Esophagus muscularis mucosa (tissue), 4 donors: ENCODE results near the gene DDHD1. TPM values are rescaled to one million over a fixed set of nuclear protein-coding genes. Genes with fewer than 3 reads are reported as not detected.

Experiments
- DNase-seq: peaks from one replicate; pipeline ENCODE4 v3.0.0-alpha.2; 2017; ENCODE audit errors: extremely low spot score
- H3K27ac ChIP-seq, 4 donors: fragments of 200-600 bp; sonication (generic); replicated peaks in 1 of 4; 1 replicate in 3 of 4; 2 replicates in 1 of 4; pipeline ENCODE4 v1.5.1; 2016 to 2019; ENCODE audit warnings: mild to moderate bottlenecking in 1 of 4
- H3K27me3 ChIP-seq, 4 donors: fragments of 200-600 bp; sonication (generic); one replicate each; pipeline versions ENCODE4 v1.5.1 to v1.6.0; 2016 to 2019
- H3K36me3 ChIP-seq, 4 donors: fragments of 200-600 bp; sonication (generic); one replicate each; pipeline ENCODE4 v1.5.1; 2016 to 2019
- H3K4me1 ChIP-seq, 4 donors: fragments of 200-600 bp; sonication (generic); one replicate each; pipeline ENCODE4 v1.5.1; 2016 to 2019
- H3K4me3 ChIP-seq, 4 donors: fragments of 200-600 bp; sonication (generic); 1 replicate in 2 of 4; 2 replicates in 2 of 4; pipeline ENCODE4 v1.5.1; 2016 to 2019; ENCODE audit warnings: mild to moderate bottlenecking in 4 of 4, moderate library complexity in 1 of 4
- H3K9me3 ChIP-seq, 4 donors: fragments of 200-600 bp; sonication (generic); 1 replicate in 3 of 4; 2 replicates in 1 of 4; pipeline ENCODE4 v1.5.1; 2016 to 2019
- EP300 ChIP-seq: sonication (generic); formaldehyde crosslinking; IDR thresholded peaks from one replicate; pipeline ENCODE4 v1.6.1; 2017; ENCODE audit warnings: antibody characterized with exemption
- POLR2A ChIP-seq: fragments of 450-650 bp; IDR thresholded peaks from one replicate; pipeline ENCODE4 v1.6.1; 2017; ENCODE audit warnings: antibody characterized with exemption, moderate library complexity, mild to moderate bottlenecking, low read depth
- POLR2AphosphoS5 ChIP-seq, 2 donors: sonication (generic); formaldehyde crosslinking; IDR thresholded peaks; one replicate each; pipeline ENCODE4 v1.6.1; 2017; ENCODE audit warnings: antibody characterized with exemption in 2 of 2
- WGBS: methylation state at CpG from one replicate; pipeline ENCODE4 v1.1.5; 2018; 5-methylcytosine and 5-hydroxymethylcytosine counted together
- intact Hi-C: fragments of 100-400 bp; cut with DNase I; formaldehyde crosslinking; loops from one replicate; pipeline ENCODE4 v1.15.1; 2023
- total RNA-seq, 4 donors: library from RNA; depleted of rRNA; stranded (reverse); fragments of >200 nt; gene quantifications; one replicate each; pipeline versions ENCODE4 v1.1.0 to v1.2.1, GENCODE V29; 2016
- TF ChIP-seq, protein P1 (sequence below), 3 experiments: fragments of 200-600 bp in 2 of 3; fragments of 450-650 bp in 1 of 3; sonication (generic) in 2 of 3; IDR thresholded peaks; one replicate each; pipeline ENCODE4 v1.5.1; 2017 to 2019; ENCODE audit warnings: antibody characterized with exemption in 3 of 3, mild to moderate bottlenecking in 2 of 3, moderate library complexity in 1 of 3

Gene DDHD1
- total RNA-seq, 4 donors from 2014 or later: 15.4 to 19.9 (median 16.2) TPM

DNA sequence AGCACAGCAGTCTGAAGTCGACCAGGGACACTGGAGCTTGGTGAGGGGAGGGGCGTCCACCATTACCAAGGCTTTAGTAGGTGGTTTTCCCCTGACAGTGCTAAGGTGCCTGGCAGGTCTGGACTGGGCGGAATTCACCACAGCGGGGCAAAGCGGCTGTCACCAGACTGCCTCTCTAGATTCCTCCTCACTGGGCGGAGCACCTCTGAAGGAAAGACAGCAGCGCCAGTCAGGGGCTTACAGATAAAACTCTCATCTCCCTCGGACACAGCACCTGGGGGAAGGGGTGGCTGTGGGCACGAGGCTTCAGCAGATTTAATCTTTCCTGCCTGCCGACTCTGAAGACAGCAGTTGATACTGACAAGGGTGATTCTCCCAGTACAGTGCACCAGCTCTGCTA is 39.1 kb downstream of the DDHD1 start:
- Histone ChIP-seq H3K4me1 (no peaks in the 10 kb centered on the region), H3K27ac (no peak overlapping the region), H3K27me3 (no peaks in the 10 kb centered on the region), H3K4me3 (no peak overlapping the region), H3K9me3 (no peaks in the 10 kb centered on the region), H3K36me3 (no peaks in the 10 kb centered on the region)
- no peak for DNase-seq
- intact Hi-C loops: no loop called here
- TF ChIP-seq, protein P1, sequence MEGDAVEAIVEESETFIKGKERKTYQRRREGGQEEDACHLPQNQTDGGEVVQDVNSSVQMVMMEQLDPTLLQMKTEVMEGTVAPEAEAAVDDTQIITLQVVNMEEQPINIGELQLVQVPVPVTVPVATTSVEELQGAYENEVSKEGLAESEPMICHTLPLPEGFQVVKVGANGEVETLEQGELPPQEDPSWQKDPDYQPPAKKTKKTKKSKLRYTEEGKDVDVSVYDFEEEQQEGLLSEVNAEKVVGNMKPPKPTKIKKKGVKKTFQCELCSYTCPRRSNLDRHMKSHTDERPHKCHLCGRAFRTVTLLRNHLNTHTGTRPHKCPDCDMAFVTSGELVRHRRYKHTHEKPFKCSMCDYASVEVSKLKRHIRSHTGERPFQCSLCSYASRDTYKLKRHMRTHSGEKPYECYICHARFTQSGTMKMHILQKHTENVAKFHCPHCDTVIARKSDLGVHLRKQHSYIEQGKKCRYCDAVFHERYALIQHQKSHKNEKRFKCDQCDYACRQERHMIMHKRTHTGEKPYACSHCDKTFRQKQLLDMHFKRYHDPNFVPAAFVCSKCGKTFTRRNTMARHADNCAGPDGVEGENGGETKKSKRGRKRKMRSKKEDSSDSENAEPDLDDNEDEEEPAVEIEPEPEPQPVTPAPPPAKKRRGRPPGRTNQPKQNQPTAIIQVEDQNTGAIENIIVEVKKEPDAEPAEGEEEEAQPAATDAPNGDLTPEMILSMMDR (IDR thresholded peaks at IDR 0.05): no peak
- TF ChIP-seq POLR2A (no peak), EP300 (no peak), POLR2AphosphoS5 (IDR thresholded peaks at IDR 0.05) (no peak)
- 92% methylated on average over 10 of the region's 10 CpGs for WGBS

DNA sequence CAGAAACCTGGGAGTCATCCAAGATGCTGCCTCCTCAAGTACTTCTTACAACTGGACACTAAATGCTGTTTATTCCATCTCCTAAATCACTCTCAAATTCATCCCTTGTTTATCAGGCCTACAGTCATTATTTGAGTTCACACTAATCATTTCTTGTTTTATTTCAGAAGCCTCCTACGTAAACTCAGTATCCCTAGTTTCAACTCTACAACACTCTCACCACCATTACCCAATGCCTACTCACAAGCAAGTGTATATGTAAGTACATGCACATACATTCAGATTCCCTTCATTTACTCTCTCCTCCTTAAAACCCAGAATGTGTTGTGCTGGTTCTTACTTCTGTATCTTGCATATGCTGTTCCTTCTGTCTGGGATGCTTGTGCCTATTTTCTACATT is 43.0 kb downstream of the DDHD1 start:
- WGBS: 97% methylated on average over 1 of the region's 1 CpG

DNA sequence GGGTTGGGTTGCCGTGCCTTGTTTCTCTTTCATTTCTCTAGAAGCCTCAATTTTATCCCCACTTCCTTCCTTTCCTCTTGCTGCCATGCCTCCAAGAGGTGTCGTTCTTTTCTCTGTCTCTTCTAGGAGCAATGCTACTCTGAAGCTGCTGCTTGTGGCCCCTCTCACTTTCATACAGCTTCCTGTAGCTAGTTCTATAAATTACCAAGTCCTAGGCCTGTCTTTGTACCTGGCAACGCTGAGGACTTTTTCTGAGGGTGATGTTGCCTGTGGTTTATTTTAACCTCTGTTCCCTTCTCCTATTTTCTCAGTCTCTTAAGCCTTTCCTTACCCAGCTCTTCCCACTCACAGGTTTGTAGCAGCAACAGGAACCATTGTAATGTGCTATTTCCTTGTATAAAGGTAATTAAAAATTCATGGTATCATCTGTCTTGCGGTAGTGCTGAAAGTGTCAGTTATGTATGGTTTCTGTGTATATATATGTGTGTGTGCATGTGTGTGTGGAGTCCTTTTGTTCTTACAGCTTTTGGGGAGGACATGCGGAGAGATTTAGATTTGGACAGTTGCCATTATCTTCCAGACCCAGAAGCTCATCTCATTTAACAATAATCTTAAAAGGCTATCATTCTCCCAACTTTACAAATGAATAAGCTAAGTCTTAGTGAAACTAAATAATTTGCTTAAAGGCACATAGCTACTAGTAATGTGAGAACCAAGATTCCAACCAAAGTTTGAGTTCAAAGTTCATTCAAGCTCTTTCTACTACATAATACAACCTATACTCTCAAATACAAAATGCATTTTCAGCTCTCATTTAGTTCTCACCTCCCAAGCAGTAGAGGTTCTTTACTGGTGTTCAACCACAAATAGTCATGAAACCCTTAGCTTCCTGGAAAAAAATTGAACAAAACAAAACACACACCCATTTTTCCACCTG is 43.8 kb downstream of the DDHD1 start:
- TF ChIP-seq POLR2AphosphoS5 (IDR thresholded peaks at IDR 0.05) (no peak), EP300 (no peak), POLR2A (no peak)
- TF ChIP-seq, protein P1 (IDR thresholded peaks at IDR 0.05): no peak
- intact Hi-C loops: no loop called here
- H3K27me3 ChIP-seq: no peaks in the 10 kb centered on the region
- H3K9me3 ChIP-seq: peaks cover 0 to 13% (median 5%) of the 10 kb centered on the region in 4 donors
- peak overlapping the region in 3 of 4 donors; percentile 11 to 19 (median 13) for H3K4me3 ChIP-seq
- no peaks in the 10 kb centered on the region for H3K36me3 ChIP-seq
- WGBS: 72% methylated on average over 5 of the region's 5 CpGs
- no peak for DNase-seq
- H3K27ac ChIP-seq: no peak overlapping the region
- no peaks in the 10 kb centered on the region for H3K4me1 ChIP-seq

More for the DNA sequence above, 43.0 kb downstream of the DDHD1 start:
- no peaks in the 10 kb centered on the region for H3K4me1 ChIP-seq
- peaks cover 0 to 13% (median 5%) of the 10 kb centered on the region in 4 donors for H3K9me3 ChIP-seq
- H3K27ac ChIP-seq: no peak overlapping the region
- H3K4me3 ChIP-seq: no peak overlapping the region
- no peaks in the 10 kb centered on the region for H3K27me3 ChIP-seq
- intact Hi-C loops: no loop called here
- H3K36me3 ChIP-seq: no peaks in the 10 kb centered on the region
- no peak for TF ChIP-seq EP300
- TF ChIP-seq POLR2AphosphoS5 (IDR thresholded peaks at IDR 0.05): no peak
- TF ChIP-seq, protein P1 (IDR thresholded peaks at IDR 0.05): no peak
- TF ChIP-seq POLR2A: no peak
- no peak for DNase-seq

DNA sequence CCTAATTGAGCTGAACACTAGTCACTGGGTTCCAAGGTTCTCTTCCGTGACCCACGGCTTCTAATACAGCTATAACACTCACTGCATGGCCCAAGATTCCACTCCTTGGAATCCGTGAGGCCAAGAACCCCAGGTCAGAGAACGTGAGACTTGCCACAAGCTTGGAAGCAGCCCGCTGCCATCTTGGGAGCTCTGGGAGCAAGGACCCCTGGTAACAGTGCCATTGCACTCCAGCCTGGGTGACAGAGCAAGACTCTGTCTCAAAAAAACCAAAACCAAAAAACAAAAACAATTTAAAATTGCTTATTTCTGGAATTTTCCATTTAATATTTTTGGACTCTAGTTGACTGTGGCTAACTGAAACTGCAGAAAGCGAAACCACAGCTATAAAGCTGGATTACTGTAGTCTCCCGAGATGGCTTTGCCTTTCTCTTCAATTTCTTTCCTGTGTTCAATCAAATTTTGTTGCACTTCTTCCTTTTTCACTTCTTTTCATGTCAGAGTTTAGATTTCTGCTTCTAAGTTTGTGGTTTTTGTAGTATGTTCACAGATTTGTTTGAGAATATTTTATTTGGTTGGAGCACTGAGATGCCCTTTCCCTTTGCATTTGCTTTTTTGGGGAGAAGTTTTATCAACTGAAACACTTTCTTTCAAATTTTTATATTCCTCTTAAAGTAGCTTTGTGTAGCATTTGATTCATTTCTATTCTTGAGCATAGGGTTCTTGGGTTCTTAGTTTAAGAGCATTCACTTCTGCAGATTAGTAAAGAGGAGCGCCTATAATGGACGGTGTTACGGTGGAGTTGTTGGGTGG is 44.6 kb downstream of the DDHD1 start:
- intact Hi-C loops: no loop called here
- no peak for DNase-seq
- TF ChIP-seq POLR2A (no peak), POLR2AphosphoS5 (IDR thresholded peaks at IDR 0.05) (no peak), EP300 (no peak)
- TF ChIP-seq, protein P1 (IDR thresholded peaks at IDR 0.05): no peak
- no peaks in the 10 kb centered on the region for H3K27me3 ChIP-seq
- H3K27ac ChIP-seq: no peak overlapping the region
- 87% methylated on average over 10 of the region's 10 CpGs for WGBS
- no peaks in the 10 kb centered on the region for H3K36me3 ChIP-seq
- no peaks in the 10 kb centered on the region for H3K4me1 ChIP-seq
- H3K4me3 ChIP-seq: peak overlapping the region in 3 of 4 donors; percentile 11 to 19 (median 13)
- peaks cover 0 to 13% (median 5%) of the 10 kb centered on the region in 4 donors for H3K9me3 ChIP-seq
